ENCODE measurements around the gene JAZF1.

GRCh38 chr7:28192786-28193585 is 12.4 kb upstream of the JAZF1 start:
- TF ChIP-seq FOXP2 (optimal IDR thresholded peaks at IDR 0.05; ENCODE audit: borderline replicate concordance, extremely low read depth, extremely low read length, insufficient read depth) (no peak), POLR2AphosphoS5 (IDR thresholded peaks at IDR 0.05; ENCODE audit: low read depth, low read length) (no peak), SIN3A (IDR thresholded peaks at IDR 0.05; ENCODE audit: borderline replicate concordance, insufficient read depth, low read length) (no peak)
